ENCODE results near the gene OSTN.
"Not testable (repeated sequence)": the region's sequence is repeated elsewhere in the genome, so short reads cannot be mapped to it uniquely, and the experiment has no call there.

The OSTN gene

GRCh38 chr3:191198932-191199331 is at the start of gene OSTN:
Gene OSTN, plus strand, starts transcription at chr3:191199241. Its CDS starts 13,292 bp downstream, at chr3:191212533.
- no peak for DNase-seq (ENCODE audit: low read depth in 2 of 2)

GRCh38 chr3:191151653-191152052 is 47.4 kb upstream of the OSTN start:
- DNase-seq (ENCODE audit: low read depth in 2 of 2), result no peak

GRCh38 chr3:191154827-191155226 is 44.2 kb upstream of the OSTN start:
- DNase-seq (ENCODE audit: low read depth in 2 of 2), result no peak

- DNase-seq (ENCODE audit: low read depth in 2 of 2), result no peak
Measured at GRCh38 chr3:191158247-191158646, 40.8 kb upstream of the OSTN start.

GRCh38 chr3:191158815-191159214 is 40.2 kb upstream of the OSTN start:
- no peak for DNase-seq (ENCODE audit: low read depth in 2 of 2)

GRCh38 chr3:191165802-191166201 is 33.2 kb upstream of the OSTN start:
- no peak for DNase-seq (ENCODE audit: low read depth in 2 of 2)

- no peak for DNase-seq (ENCODE audit: low read depth in 2 of 2)
Measured at GRCh38 chr3:191166368-191166767, 32.7 kb upstream of the OSTN start.

- DNase-seq (ENCODE audit: low read depth in 2 of 2), result no peak
Measured at GRCh38 chr3:191169566-191169965, 29.5 kb upstream of the OSTN start.

- DNase-seq (ENCODE audit: low read depth in 2 of 2), result no peak
Measured at GRCh38 chr3:191170097-191170496, 28.9 kb upstream of the OSTN start.

- no peak for DNase-seq (ENCODE audit: low read depth in 2 of 2)
Measured at GRCh38 chr3:191175102-191175501, 23.9 kb upstream of the OSTN start.

GRCh38 chr3:191176038-191176785 is 22.8 kb upstream of the OSTN start:
- no peak for DNase-seq (ENCODE audit: low read depth in 2 of 2)

- DNase-seq (ENCODE audit: low read depth in 2 of 2), result not testable (repeated sequence)
Measured at GRCh38 chr3:191185382-191185781, 13.7 kb upstream of the OSTN start.

GRCh38 chr3:191188246-191188645 is 10.8 kb upstream of the OSTN start:
- not testable (repeated sequence) for DNase-seq (ENCODE audit: low read depth in 2 of 2)

GRCh38 chr3:191192270-191192669 is 6.8 kb upstream of the OSTN start:
- DNase-seq (ENCODE audit: low read depth in 2 of 2), result not testable (repeated sequence)

- no peak for DNase-seq (ENCODE audit: low read depth in 2 of 2)
Measured at GRCh38 chr3:191192941-191193340, 6.1 kb upstream of the OSTN start.

GRCh38 chr3:191197761-191198306 is 1.2 kb upstream of the OSTN start:
- DNase-seq (ENCODE audit: low read depth in 2 of 2), result no peak

GRCh38 chr3:191198480-191198879 is 561 bp upstream of the OSTN start:
- DNase-seq (ENCODE audit: low read depth in 2 of 2), result no peak

GRCh38 chr3:191210032-191210431 is 11.0 kb downstream of the OSTN start:
- DNase-seq (ENCODE audit: low read depth in 2 of 2), result no peak

- DNase-seq (ENCODE audit: low read depth in 2 of 2), result no peak
Measured at GRCh38 chr3:191216510-191216909, 17.5 kb downstream of the OSTN start.

GRCh38 chr3:191217301-191217700 is 18.3 kb downstream of the OSTN start:
- no peak for DNase-seq (ENCODE audit: low read depth in 2 of 2)

GRCh38 chr3:191220908-191221307 is 21.9 kb downstream of the OSTN start:
- no peak for DNase-seq (ENCODE audit: low read depth in 2 of 2)

GRCh38 chr3:191221638-191222037 is 22.6 kb downstream of the OSTN start:
- no peak for DNase-seq (ENCODE audit: low read depth in 2 of 2)

GRCh38 chr3:191227541-191227940 is 28.5 kb downstream of the OSTN start:
- no peak for DNase-seq (ENCODE audit: low read depth in 2 of 2)

GRCh38 chr3:191234216-191234615 is 35.2 kb downstream of the OSTN start:
- DNase-seq (ENCODE audit: low read depth in 2 of 2), result no peak
